Measurements from ENCODE around the gene GPR78.

The GPR78 gene

GRCh38 chr4:8568068-8568668, 12.0 kb upstream of the GPR78 start:
- H3K27me3 ChIP-seq (ENCODE audit: control insufficient read depth in 1 of 2, insufficient read depth in 1 of 2, low read length in 2 of 2): peaks cover 3 to 14% of the 10 kb centered on the region in 2 experiments
- no peak overlapping the region for H4K91ac ChIP-seq (ENCODE audit: low read length)
- no peak overlapping the region for H3K23ac ChIP-seq (ENCODE audit: low read length in 2 of 2)
- no peaks in the 10 kb centered on the region for H3K79me1 ChIP-seq (replicated peaks; ENCODE audit: low read length, poor library complexity, severe bottlenecking)
- no peak overlapping the region for H3K4me2 ChIP-seq (ENCODE audit: low read length, poor library complexity, severe bottlenecking)
- no peak overlapping the region for H2AK5ac ChIP-seq (ENCODE audit: low read length, severe bottlenecking)
- H3K14ac ChIP-seq (ENCODE audit: low read length in 2 of 2): no peak overlapping the region
- no peak overlapping the region for H2AFZ ChIP-seq (ENCODE audit: low read depth, low read length)
- H3K4me3 ChIP-seq (ENCODE audit: insufficient read depth in 1 of 2, low read depth in 1 of 2, low read length in 2 of 2): no peak overlapping the region
- DNase-seq: no peak
- H3K4ac ChIP-seq (ENCODE audit: low read depth in 1 of 2, low read length in 2 of 2): no peak overlapping the region
- H2BK5ac ChIP-seq (ENCODE audit: low read depth, low read length, poor library complexity, severe bottlenecking): no peak overlapping the region
- no peak overlapping the region for H3K18ac ChIP-seq (ENCODE audit: low read depth in 1 of 2, low read length in 2 of 2)
- no peak overlapping the region for H2BK120ac ChIP-seq (ENCODE audit: low read depth, low read length)
- H2BK12ac ChIP-seq (ENCODE audit: low read length in 2 of 2): no peak overlapping the region
- no peak overlapping the region for H3K9ac ChIP-seq (ENCODE audit: low read length)
- H3K4me1 ChIP-seq (ENCODE audit: control insufficient read depth, insufficient read depth, low read depth, low read length): no peaks in the 10 kb centered on the region
- H3K36me3 ChIP-seq (ENCODE audit: control insufficient read depth in 1 of 2, insufficient read depth in 2 of 2, low read depth in 1 of 2, low read length in 2 of 2): no peaks in the 10 kb centered on the region
- no peaks in the 10 kb centered on the region for H3K9me3 ChIP-seq (ENCODE audit: control insufficient read depth, low read length)
- no peak overlapping the region for H2BK15ac ChIP-seq (ENCODE audit: low read depth, poor library complexity, severe bottlenecking)
- no peak overlapping the region for H3K27ac ChIP-seq (ENCODE audit: low read length, poor library complexity, severe bottlenecking)
- no peak overlapping the region for H4K8ac ChIP-seq (ENCODE audit: low read length)
- WGBS: 27% methylated on average over 4 of the region's 5 CpGs

- Histone ChIP-seq H3K4ac (ENCODE audit: low read depth in 1 of 2, low read length in 2 of 2) (no peak overlapping the region), H3K18ac (ENCODE audit: low read depth in 1 of 2, low read length in 2 of 2) (no peak overlapping the region), H2AK5ac (ENCODE audit: low read length, severe bottlenecking) (no peak overlapping the region), H4K91ac (ENCODE audit: low read length) (no peak overlapping the region), H3K27ac (ENCODE audit: low read length, poor library complexity, severe bottlenecking) (no peak overlapping the region), H3K36me3 (ENCODE audit: control insufficient read depth in 1 of 2, insufficient read depth in 2 of 2, low read depth in 1 of 2, low read length in 2 of 2) (no peaks in the 10 kb centered on the region), H2BK12ac (ENCODE audit: low read length in 2 of 2) (no peak overlapping the region), H2AFZ (ENCODE audit: low read depth, low read length) (no peak overlapping the region), H3K27me3 (ENCODE audit: control insufficient read depth in 1 of 2, insufficient read depth in 1 of 2, low read length in 2 of 2) (peaks cover 7 to 22% of the 10 kb centered on the region in 2 experiments), H3K4me1 (ENCODE audit: control insufficient read depth, insufficient read depth, low read depth, low read length) (no peaks in the 10 kb centered on the region), H3K4me2 (ENCODE audit: low read length, poor library complexity, severe bottlenecking) (no peak overlapping the region), H3K23ac (ENCODE audit: low read length in 2 of 2) (no peak overlapping the region), H3K9me3 (ENCODE audit: control insufficient read depth, low read length) (no peaks in the 10 kb centered on the region), H3K14ac (ENCODE audit: low read length in 2 of 2) (no peak overlapping the region), H3K4me3 (ENCODE audit: insufficient read depth in 1 of 2, low read depth in 1 of 2, low read length in 2 of 2) (no peak overlapping the region), H4K8ac (ENCODE audit: low read length) (no peak overlapping the region), H3K9ac (ENCODE audit: low read length) (no peak overlapping the region), H2BK120ac (ENCODE audit: low read depth, low read length) (no peak overlapping the region), H2BK15ac (ENCODE audit: low read depth, poor library complexity, severe bottlenecking) (no peak overlapping the region), H2BK5ac (ENCODE audit: low read depth, low read length, poor library complexity, severe bottlenecking) (no peak overlapping the region), H3K79me1 (replicated peaks; ENCODE audit: low read length, poor library complexity, severe bottlenecking) (no peaks in the 10 kb centered on the region)
- no peak for DNase-seq
- no CpG with 5 or more reads among the region's 1 CpG for WGBS
Measured at GRCh38 chr4:8570201-8570600, 10.0 kb upstream of the GPR78 start.

GRCh38 chr4:8571702-8572685, 8.2 kb upstream of the GPR78 start:
- Histone ChIP-seq H3K79me1 (replicated peaks; ENCODE audit: low read length, poor library complexity, severe bottlenecking) (no peaks in the 10 kb centered on the region), H3K9ac (ENCODE audit: low read length) (no peak overlapping the region), H3K27ac (ENCODE audit: low read length, poor library complexity, severe bottlenecking) (no peak overlapping the region), H4K91ac (ENCODE audit: low read length) (no peak overlapping the region), H3K27me3 (ENCODE audit: control insufficient read depth in 1 of 2, insufficient read depth in 1 of 2, low read length in 2 of 2) (peaks cover 12 to 32% of the 10 kb centered on the region in 2 experiments), H2BK5ac (ENCODE audit: low read depth, low read length, poor library complexity, severe bottlenecking) (no peak overlapping the region), H2BK120ac (ENCODE audit: low read depth, low read length) (no peak overlapping the region), H3K9me3 (ENCODE audit: control insufficient read depth, low read length) (no peaks in the 10 kb centered on the region), H3K4me3 (ENCODE audit: insufficient read depth in 1 of 2, low read depth in 1 of 2, low read length in 2 of 2) (no peak overlapping the region), H3K23ac (ENCODE audit: low read length in 2 of 2) (no peak overlapping the region), H3K4ac (ENCODE audit: low read depth in 1 of 2, low read length in 2 of 2) (no peak overlapping the region), H3K4me1 (ENCODE audit: control insufficient read depth, insufficient read depth, low read depth, low read length) (no peaks in the 10 kb centered on the region), H3K14ac (ENCODE audit: low read length in 2 of 2) (no peak overlapping the region), H2AFZ (ENCODE audit: low read depth, low read length) (no peak overlapping the region), H2BK15ac (ENCODE audit: low read depth, poor library complexity, severe bottlenecking) (no peak overlapping the region), H4K8ac (ENCODE audit: low read length) (no peak overlapping the region), H2AK5ac (ENCODE audit: low read length, severe bottlenecking) (no peak overlapping the region), H3K18ac (ENCODE audit: low read depth in 1 of 2, low read length in 2 of 2) (no peak overlapping the region), H3K36me3 (ENCODE audit: control insufficient read depth in 1 of 2, insufficient read depth in 2 of 2, low read depth in 1 of 2, low read length in 2 of 2) (no peaks in the 10 kb centered on the region), H3K4me2 (ENCODE audit: low read length, poor library complexity, severe bottlenecking) (no peak overlapping the region), H2BK12ac (ENCODE audit: low read length in 2 of 2) (no peak overlapping the region)
- 80% methylated on average over 6 of the region's 6 CpGs for WGBS
- no peak for DNase-seq

GRCh38 chr4:8573266-8573665, 6.9 kb upstream of the GPR78 start:
- no peak overlapping the region for H4K8ac ChIP-seq (ENCODE audit: low read length)
- no peaks in the 10 kb centered on the region for H3K9me3 ChIP-seq (ENCODE audit: control insufficient read depth, low read length)
- no peak overlapping the region for H3K18ac ChIP-seq (ENCODE audit: low read depth in 1 of 2, low read length in 2 of 2)
- H2BK120ac ChIP-seq (ENCODE audit: low read depth, low read length): no peak overlapping the region
- H3K27ac ChIP-seq (ENCODE audit: low read length, poor library complexity, severe bottlenecking): no peak overlapping the region
- H3K23ac ChIP-seq (ENCODE audit: low read length in 2 of 2): no peak overlapping the region
- H2BK5ac ChIP-seq (ENCODE audit: low read depth, low read length, poor library complexity, severe bottlenecking): no peak overlapping the region
- H3K4me3 ChIP-seq (ENCODE audit: insufficient read depth in 1 of 2, low read depth in 1 of 2, low read length in 2 of 2): no peak overlapping the region
- H3K4me2 ChIP-seq (ENCODE audit: low read length, poor library complexity, severe bottlenecking): no peak overlapping the region
- 85% methylated on average over 4 of the region's 5 CpGs for WGBS
- H4K91ac ChIP-seq (ENCODE audit: low read length): no peak overlapping the region
- no peak overlapping the region for H3K9ac ChIP-seq (ENCODE audit: low read length)
- no peaks in the 10 kb centered on the region for H3K79me1 ChIP-seq (replicated peaks; ENCODE audit: low read length, poor library complexity, severe bottlenecking)
- peaks cover 17 to 34% of the 10 kb centered on the region in 2 experiments for H3K27me3 ChIP-seq (ENCODE audit: control insufficient read depth in 1 of 2, insufficient read depth in 1 of 2, low read length in 2 of 2)
- H3K4ac ChIP-seq (ENCODE audit: low read depth in 1 of 2, low read length in 2 of 2): no peak overlapping the region
- no peaks in the 10 kb centered on the region for H3K4me1 ChIP-seq (ENCODE audit: control insufficient read depth, insufficient read depth, low read depth, low read length)
- no peak overlapping the region for H2AFZ ChIP-seq (ENCODE audit: low read depth, low read length)
- no peak overlapping the region for H2AK5ac ChIP-seq (ENCODE audit: low read length, severe bottlenecking)
- no peak overlapping the region for H2BK12ac ChIP-seq (ENCODE audit: low read length in 2 of 2)
- no peak overlapping the region for H2BK15ac ChIP-seq (ENCODE audit: low read depth, poor library complexity, severe bottlenecking)
- H3K14ac ChIP-seq (ENCODE audit: low read length in 2 of 2): no peak overlapping the region
- no peak for DNase-seq
- no peaks in the 10 kb centered on the region for H3K36me3 ChIP-seq (ENCODE audit: control insufficient read depth in 1 of 2, insufficient read depth in 2 of 2, low read depth in 1 of 2, low read length in 2 of 2)
